OCI-LY7 (cell line): ENCODE results near the gene TCHH.

Source experiments
- CTCF ChIP-seq: fragments of 200-600 bp; sonication (generic); conservative IDR thresholded peaks from 2 replicates; pipeline ENCODE4 v1.5.1; 2014; ENCODE audit warnings: mild to moderate bottlenecking, antibody characterized with exemption, low read length, moderate library complexity, mixed read lengths
- EZH2phosphoT487 ChIP-seq: fragments of 200-600 bp; sonication (generic); IDR thresholded peaks from 2 replicates; pipeline ENCODE4 v1.6.1; 2018; ENCODE audit warnings: low read depth, borderline replicate concordance, mild to moderate bottlenecking, mixed run types, antibody characterized with exemption, low read length, moderate library complexity, mixed read lengths

DNA sequence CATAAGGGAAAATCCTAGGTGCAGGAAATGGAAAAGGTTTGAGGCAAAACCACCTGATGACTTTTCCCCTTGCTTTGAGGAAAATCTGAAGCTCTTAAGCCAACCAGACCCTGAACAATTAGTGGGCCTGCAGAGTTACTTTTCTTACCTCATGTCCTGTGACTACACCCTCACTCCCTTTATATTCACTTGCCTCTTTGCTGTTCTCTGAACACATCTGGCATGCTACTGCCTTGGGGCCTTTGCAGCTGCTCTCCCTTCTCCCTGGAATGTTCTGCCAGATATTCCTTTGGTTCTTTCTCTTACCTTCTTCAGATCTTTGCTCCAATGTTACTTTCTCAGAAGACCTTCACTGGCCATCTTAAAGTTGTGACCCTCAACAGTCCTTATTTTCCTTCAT is 22.0 kb upstream of the TCHH start:
- no peak for TF ChIP-seq CTCF
- no peak for TF ChIP-seq EZH2phosphoT487
